H1 (cell line): Measurements from ENCODE around the gene PACSIN1. TPM values are rescaled to one million over a fixed set of nuclear protein-coding genes. Genes with fewer than 3 reads are reported as not detected.

Experiments used
- BCL11A ChIP-seq, 2 experiments: IDR thresholded peaks; one replicate each; pipeline ENCODE4 v1.6.1; 2011; ENCODE audit warnings: low read depth in 2 of 2, low read length in 2 of 2, mild to moderate bottlenecking in 2 of 2
- BRCA1 ChIP-seq: IDR thresholded peaks from 2 replicates; pipeline ENCODE4 v1.6.1; 2012; ENCODE audit warnings: low read depth, low read length, improper control_type of control experiment
- CBX5 ChIP-seq: fragments of 300-800, 300-1000 bp; sonication (generic); IDR thresholded peaks from 2 replicates; pipeline ENCODE4 v1.7.1; 2016; ENCODE audit warnings: antibody characterized with exemption, low read length, low read depth
- CEBPB ChIP-seq: IDR thresholded peaks from 2 replicates; pipeline ENCODE4 v1.6.1; 2012; ENCODE audit warnings: low read depth, low read length
- CTBP2 ChIP-seq: IDR thresholded peaks from 2 replicates; pipeline ENCODE4 v1.7.0; 2011; ENCODE audit warnings: borderline replicate concordance, mild to moderate bottlenecking, moderate library complexity, mixed read lengths, low read length; ENCODE audit not compliant: insufficient read depth, insufficient read length
- EP300 ChIP-seq, 2 experiments: IDR thresholded peaks; 1 replicate in 1 of 2; 2 replicates in 1 of 2; pipeline ENCODE4 v1.6.1; 2011 to 2012; ENCODE audit warnings: low read depth in 2 of 2, low read length in 2 of 2, mild to moderate bottlenecking in 2 of 2, borderline replicate concordance in 1 of 2, inconsistent platforms in 1 of 2, moderate library complexity in 1 of 2
- KDM1A ChIP-seq: fragments of 200-600, 300-600 bp; sonication (generic); IDR thresholded peaks from 2 replicates; pipeline ENCODE4 v1.7.1; 2016; ENCODE audit warnings: mild to moderate bottlenecking, low read length, borderline replicate concordance
- NRF1 ChIP-seq: IDR thresholded peaks from 2 replicates; pipeline ENCODE4 v1.6.1; 2011; ENCODE audit warnings: mild to moderate bottlenecking, low read depth, low read length, improper control_type of control experiment
- SIN3A ChIP-seq, 2 experiments: IDR thresholded peaks in 1 of 2; conservative IDR thresholded peaks in 1 of 2; 2 replicates each; pipeline ENCODE4 v1.6.1; 2011 to 2012; ENCODE audit warnings: low read length in 2 of 2, improper control_type of control experiment in 1 of 2, low read depth in 1 of 2, mild to moderate bottlenecking in 1 of 2
- TAF1 ChIP-seq: IDR thresholded peaks from 2 replicates; pipeline ENCODE4 v1.6.1; 2011; ENCODE audit warnings: mild to moderate bottlenecking, low read depth, low read length
- polyA plus RNA-seq, 7 experiments: library from polyadenylated mRNA; depleted of rRNA in 3 of 7; stranded (reverse) in 5 of 7; unstranded in 2 of 7; fragments of >200 nt in 5 of 7; fragments of 200-250 nt in 2 of 7; gene quantifications; 1 replicate in 5 of 7; 2 replicates in 1 of 7; 4 replicates in 1 of 7; pipeline versions ENCODE4 v1.2.1 to v1.2.3, GENCODE V29; 2011 to 2013; ENCODE audit warnings: missing spikeins in 2 of 7, mixed read lengths in 2 of 7
- total RNA-seq: library from RNA; stranded (reverse); fragmentation: NEBNext Ultra II Directional; extraction: Animal tissue kit (Norgen Biotek cat#: 25700); gene quantifications from 2 replicates; pipeline ENCODE4 v1.2.1, GENCODE V29; 2021

PACSIN1 gene
- total and polyA plus RNA-seq, 2 of the 8 experiments (the other 6 are each of a cell fraction or from before 2014, with no cell fraction given), result 5.9 to 11.1 TPM

GRCh38 chr6:34514593-34515472, 49.0 kb downstream of the PACSIN1 start (continued):
- peak; percentile 85 for TF ChIP-seq CTBP2
- no peak for TF ChIP-seq BRCA1
- no peak for TF ChIP-seq BCL11A (IDR thresholded peaks at IDR 0.05; ENCODE audit: low read depth in 2 of 2, low read length in 2 of 2)
- TF ChIP-seq TAF1, result no peak
- TF ChIP-seq KDM1A, result no peak; the same call in 1 of the 2 replicates
- no peak for TF ChIP-seq CBX5
- no peak for TF ChIP-seq EP300 (IDR thresholded peaks at IDR 0.05; ENCODE audit: borderline replicate concordance in 1 of 2, low read depth in 2 of 2, low read length in 2 of 2)
- TF ChIP-seq NRF1, result no peak
- TF ChIP-seq SIN3A (conservative IDR thresholded peaks at IDR 0.05 in 1 of 2, IDR thresholded peaks at IDR 0.05 in 1 of 2; ENCODE audit: low read depth in 1 of 2, low read length in 2 of 2), result no peak; a peak in 1 of 4 replicates
- no peak for TF ChIP-seq CEBPB
- TF ChIP-seq, all 59 proteins: peak for 6
